T-helper 1 cell (primary cell): ENCODE data around the gene FLACC1.
"Not testable (repeated sequence)": the region's sequence is repeated elsewhere in the genome, so short reads cannot be mapped to it uniquely, and the experiment has no call there.

ENCODE experiments used
- DNase-seq, 5 donors: peaks; one replicate each; pipeline ENCODE4 v3.0.0-alpha.2; 2012 to 2020

The FLACC1 gene

DNA sequence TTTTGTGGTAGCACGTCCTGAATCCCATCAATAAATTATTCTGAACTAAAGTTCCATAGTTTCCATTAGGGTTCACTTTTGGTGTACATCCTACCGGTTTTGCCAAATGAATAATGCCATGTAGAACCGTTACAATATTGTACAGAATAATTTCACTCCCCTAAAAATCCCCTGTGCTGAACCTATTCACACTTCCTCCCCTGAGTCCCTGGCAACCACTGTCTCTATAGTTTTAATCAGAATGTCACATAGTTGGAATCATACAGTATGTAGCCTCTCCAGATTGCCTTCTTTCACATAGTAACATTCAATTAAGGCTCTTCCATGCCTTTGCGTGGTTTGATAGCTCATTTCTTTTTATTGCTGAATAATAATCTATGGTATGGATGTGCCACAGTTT is 106.4 kb downstream of the FLACC1 start:
- no peak for DNase-seq

DNA sequence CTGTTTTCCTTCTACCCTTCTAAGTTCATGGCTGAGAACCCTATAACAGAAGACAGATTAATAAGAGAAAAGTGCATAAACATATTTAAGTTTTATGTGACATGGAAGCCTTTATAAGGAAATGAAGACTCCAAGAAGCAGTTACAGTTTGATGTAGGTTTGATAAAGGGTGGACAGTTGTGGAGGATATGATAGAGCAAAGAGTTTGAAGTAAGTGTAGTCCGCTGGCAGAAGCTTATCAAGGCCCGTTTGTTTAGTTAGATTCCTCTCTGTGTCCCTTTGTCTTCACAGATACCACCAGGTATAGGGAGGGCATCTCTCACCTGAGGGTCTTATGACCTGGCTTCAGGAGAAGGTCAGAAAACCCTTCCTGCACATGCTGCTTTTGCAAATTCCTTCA is 107.3 kb downstream of the FLACC1 start:
- no peak for DNase-seq

DNA sequence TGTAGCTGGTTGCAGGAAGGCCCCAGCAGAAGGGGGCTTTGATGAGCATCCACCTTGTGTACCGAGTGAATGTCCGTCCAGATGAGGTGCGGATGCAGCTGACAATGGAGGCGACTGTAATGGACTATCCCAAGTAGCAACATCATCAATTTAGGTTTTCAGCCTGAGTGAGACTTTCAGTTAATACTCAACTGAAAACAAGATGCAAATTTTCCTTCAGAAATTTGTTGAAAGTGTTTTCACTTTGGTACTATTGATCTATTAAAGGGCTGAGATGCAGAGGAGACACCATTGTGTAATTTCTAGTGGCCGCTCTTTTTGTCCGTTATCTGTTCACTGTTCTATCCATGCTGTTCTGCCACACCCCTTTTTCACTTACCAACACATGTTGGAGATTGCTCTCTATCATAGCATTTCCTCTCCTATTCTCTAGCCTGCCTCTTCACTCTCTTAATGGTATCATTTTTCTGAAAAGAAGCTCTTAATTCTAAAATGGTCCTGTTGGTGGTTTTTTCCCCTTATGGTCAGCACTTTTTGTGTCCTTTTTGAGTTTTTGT is 108.8 kb downstream of the FLACC1 start:
- DNase-seq: no peak

DNA sequence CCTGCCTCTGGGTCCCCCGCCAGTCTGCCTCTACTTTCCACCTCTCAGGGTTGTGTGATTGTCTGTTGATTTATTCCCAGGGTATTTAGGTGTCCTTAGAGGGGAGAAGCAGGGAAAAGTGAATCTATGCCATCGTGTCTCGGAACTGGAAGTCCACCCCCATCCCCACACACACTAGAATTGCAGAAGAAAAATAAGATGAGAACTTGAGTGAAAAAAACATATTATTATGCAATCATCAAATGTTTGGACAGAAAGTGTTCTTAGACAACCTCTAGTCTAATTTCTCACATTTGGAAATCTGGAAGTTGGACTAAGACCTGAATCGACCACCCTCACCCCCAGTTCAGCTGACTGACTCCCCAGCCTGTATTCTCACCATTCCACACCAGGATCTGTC is 110.9 kb downstream of the FLACC1 start:
- no peak for DNase-seq

DNA sequence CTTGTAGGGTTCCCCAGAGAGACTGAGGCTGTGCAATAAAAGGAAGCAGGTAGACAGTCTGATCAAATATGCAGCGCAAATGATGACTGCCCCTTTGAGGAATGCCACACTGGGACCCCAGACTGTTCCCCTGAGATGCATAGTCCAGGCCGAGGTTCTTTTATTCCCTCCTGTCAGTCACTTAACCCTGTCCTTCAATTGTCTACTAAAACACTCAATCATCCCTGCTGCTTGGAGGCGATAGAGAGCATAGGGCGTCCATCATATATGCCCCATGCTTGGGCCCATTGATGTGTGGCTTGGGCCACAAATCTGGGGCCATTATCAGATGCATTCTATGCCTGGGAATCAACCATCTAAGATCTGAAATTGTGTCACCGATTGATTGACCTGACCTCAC is 112.3 kb downstream of the FLACC1 start:
- DNase-seq: no peak

DNA sequence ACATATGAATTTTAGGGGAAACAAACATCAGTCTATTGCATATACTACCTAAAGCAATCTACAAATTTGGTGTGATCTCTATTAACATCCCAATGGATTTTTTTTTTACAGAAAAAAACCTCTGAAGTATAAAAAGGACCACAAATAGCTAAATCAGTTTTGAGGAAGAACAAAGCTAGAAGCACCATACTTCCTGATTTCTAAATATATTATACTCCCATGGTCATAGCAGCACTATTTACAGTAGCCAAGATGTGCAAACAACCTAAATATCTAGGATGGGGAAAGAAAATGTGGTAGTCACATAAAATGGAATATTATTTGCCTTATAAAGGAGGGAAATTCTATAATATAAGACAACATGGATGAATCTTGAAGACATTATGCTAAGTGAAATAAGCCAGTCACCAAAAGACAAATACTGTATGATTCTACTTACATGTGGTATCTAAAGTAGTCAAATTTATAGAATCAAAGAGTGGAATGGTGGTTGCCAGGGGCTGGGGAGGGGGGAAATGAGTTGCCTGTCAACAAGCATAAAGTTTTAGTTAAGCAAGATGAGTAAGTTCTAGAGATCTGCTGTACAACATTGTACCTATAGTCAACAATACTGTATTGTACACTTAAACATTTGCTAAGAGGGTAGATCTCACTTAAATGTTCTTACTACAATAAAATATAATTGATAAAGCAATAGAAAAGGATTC is 114.4 kb downstream of the FLACC1 start:
- no peak for DNase-seq

DNA sequence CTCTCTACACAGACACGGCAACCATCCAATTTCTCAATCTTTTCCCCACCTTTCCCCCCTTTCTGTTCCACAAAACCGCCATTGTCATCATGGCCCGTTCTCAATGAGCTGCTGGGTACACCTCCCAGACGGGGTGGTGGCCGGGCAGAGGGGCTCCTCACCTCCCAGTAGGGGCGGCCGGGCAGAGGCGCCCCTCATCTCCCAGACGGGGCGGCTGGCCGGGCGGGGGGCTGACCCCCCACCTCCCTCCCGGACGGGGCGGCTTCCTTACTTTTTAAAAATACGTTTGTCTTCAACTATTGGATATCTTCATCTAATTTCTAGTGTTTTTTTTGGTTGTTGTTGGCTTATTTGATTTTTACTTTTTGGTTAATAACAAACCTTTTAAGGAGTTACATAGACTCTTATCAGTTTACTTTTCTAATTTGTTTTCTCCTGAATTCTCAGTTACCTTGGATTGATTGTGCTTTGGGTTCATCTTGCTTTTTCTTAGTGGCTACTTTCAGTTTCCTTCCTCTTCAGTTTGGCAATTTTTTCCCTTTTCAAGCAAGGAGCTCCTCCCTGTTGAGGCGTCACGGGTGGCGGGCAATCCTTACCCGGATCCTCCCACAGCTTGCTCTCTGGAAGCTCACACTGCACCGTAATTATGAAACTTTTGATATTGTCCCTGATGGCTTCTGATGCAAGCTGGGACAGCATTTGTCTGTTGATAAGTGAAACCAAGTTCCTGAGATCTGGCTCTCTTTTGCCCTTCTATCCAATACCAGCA is 117.8 kb downstream of the FLACC1 start:
- DNase-seq: not testable (repeated sequence)
